ENCODE results near the gene RBM47. TPM values are rescaled to one million over a fixed set of nuclear protein-coding genes. Genes with fewer than 3 reads are reported as not detected.

The RBM47 gene
- total and polyA plus RNA-seq, 9 of the 15 experiments (the other 6 are each of a cell fraction or from before 2014, with no cell fraction given) = 1.4 to 6.4 (median 3.3) TPM

- no peak for FAIRE-seq
- Histone ChIP-seq H4K20me1 (replicated peaks; ENCODE audit: control insufficient read depth, insufficient read depth, low read length) (no peaks in the 10 kb centered on the region; the same call in 1 of the 2 replicates), H3K4me1 (replicated peaks in 1 of 2; ENCODE audit: control insufficient read depth in 2 of 2, insufficient read depth in 2 of 2, low read length in 2 of 2) (no peaks in the 10 kb centered on the region), H3K9me1 (ENCODE audit: control insufficient read depth, insufficient read depth, low read length) (no peaks in the 10 kb centered on the region), H3K27me3 (ENCODE audit: control insufficient read depth in 2 of 2, insufficient read depth in 2 of 2, low read length in 2 of 2) (peaks cover 22 to 24% of the 10 kb centered on the region in 2 experiments; a peak in 4 of 5 replicates), H3K79me2 (ENCODE audit: control insufficient read depth, insufficient read depth, low read length) (no peaks in the 10 kb centered on the region), H2AFZ (ENCODE audit: low read depth, low read length) (no peak overlapping the region), H3K27ac (ENCODE audit: extremely low read depth, low read depth, low read length) (no peak overlapping the region), H3K9ac (ENCODE audit: insufficient read depth in 1 of 2, low read depth in 2 of 2, low read length in 2 of 2) (no peak overlapping the region), H3K4me3 (no peak overlapping the region), H3K9me3 (replicated peaks; ENCODE audit: control insufficient read depth, insufficient read depth, low read depth, low read length) (no peaks in the 10 kb centered on the region), H3K4me2 (ENCODE audit: insufficient read depth, low read length) (no peak overlapping the region), H3K36me3 (ENCODE audit: control insufficient read depth, insufficient read depth, low read length) (no peaks in the 10 kb centered on the region)
- TF ChIP-seq ASH1L (IDR thresholded peaks at IDR 0.05; ENCODE audit: borderline replicate concordance, low read depth, partially characterized antibody) = no peak
- no peak for TF ChIP-seq ZNF239 (CRISPR knock-in tag; IDR thresholded peaks at IDR 0.05)
- TF ChIP-seq CBFA2T3 (IDR thresholded peaks at IDR 0.05) = no peak
- TF ChIP-seq HEY1 (CRISPR knock-in tag; IDR thresholded peaks at IDR 0.05; ENCODE audit: borderline replicate concordance) = no peak
- no peak for TF ChIP-seq PKNOX1 (IDR thresholded peaks at IDR 0.05)
- no peak for TF ChIP-seq KLF10 (CRISPR knock-in tag; IDR thresholded peaks at IDR 0.05)
- no peak for TF ChIP-seq ZBTB43 (CRISPR knock-in tag; IDR thresholded peaks at IDR 0.05)
- TF ChIP-seq ZNF696 (CRISPR knock-in tag; conservative IDR thresholded peaks at IDR 0.05) = no peak
- no peak for TF ChIP-seq U2AF1 (optimal IDR thresholded peaks at IDR 0.05; ENCODE audit: low read depth, low read length)
- TF ChIP-seq NCOA1 (IDR thresholded peaks at IDR 0.05; ENCODE audit: low read depth) = no peak
- no peak for TF ChIP-seq CTCF (IDR thresholded peaks at IDR 0.05 in 2 of 3, conservative IDR thresholded peaks at IDR 0.05 in 1 of 3; ENCODE audit: insufficient read depth in 2 of 3, low read depth in 1 of 3, low read length in 3 of 3)
- no peak for TF ChIP-seq RBM22 (IDR thresholded peaks at IDR 0.05; ENCODE audit: low read depth, low read length, poor library complexity, severe bottlenecking)
- TF ChIP-seq KDM4B (IDR thresholded peaks at IDR 0.05; ENCODE audit: borderline replicate concordance in 2 of 2, low read depth in 1 of 2) = no peak
- TF ChIP-seq GTF2A2 (tag; IDR thresholded peaks at IDR 0.05) = no peak
- no peak for TF ChIP-seq ATF7 (IDR thresholded peaks at IDR 0.05)
- no peak for TF ChIP-seq PHB (CRISPR knock-in tag; IDR thresholded peaks at IDR 0.05)
- no peak for TF ChIP-seq FIP1L1 (IDR thresholded peaks at IDR 0.05; ENCODE audit: low read depth, low read length, poor library complexity, severe bottlenecking)
- no peak for TF ChIP-seq GTF2E2 (tag; IDR thresholded peaks at IDR 0.05)
- TF ChIP-seq SMAD1 (IDR thresholded peaks at IDR 0.05; ENCODE audit: low read depth, low read length, partially characterized antibody) = no peak
- POLR2A ChIA-PET = no interaction called here
- 0% methylated on average over 1 of the region's 1 CpG for WGBS (ENCODE audit: insufficient coverage, low coverage, missing lambda C conversion rate)
- in situ Hi-C loops (cut with MboI) = no loop called here
- ATAC-seq = no peak
- CTCF ChIA-PET (ENCODE audit: low intra/inter-chr PET ratio) = no interaction called here
- DNase-seq (ENCODE audit: extremely low read depth in 1 of 4, low spot score in 3 of 4) = no peak
- intact Hi-C loops (cut with micrococcal nuclease) = no loop called here
- BruUV-seq (replicated peaks) = no TSS peak
Observed at GRCh38 chr4:40402556-40402955, 227.1 kb downstream of the RBM47 start.
